Measurements from ENCODE around the gene GIT1. TPM values are rescaled to one million over a fixed set of nuclear protein-coding genes. Genes with fewer than 3 reads are reported as not detected.

Gene GIT1
- total RNA-seq, 2 experiments from 2014 or later = 44.3 to 60.2 TPM

DNA sequence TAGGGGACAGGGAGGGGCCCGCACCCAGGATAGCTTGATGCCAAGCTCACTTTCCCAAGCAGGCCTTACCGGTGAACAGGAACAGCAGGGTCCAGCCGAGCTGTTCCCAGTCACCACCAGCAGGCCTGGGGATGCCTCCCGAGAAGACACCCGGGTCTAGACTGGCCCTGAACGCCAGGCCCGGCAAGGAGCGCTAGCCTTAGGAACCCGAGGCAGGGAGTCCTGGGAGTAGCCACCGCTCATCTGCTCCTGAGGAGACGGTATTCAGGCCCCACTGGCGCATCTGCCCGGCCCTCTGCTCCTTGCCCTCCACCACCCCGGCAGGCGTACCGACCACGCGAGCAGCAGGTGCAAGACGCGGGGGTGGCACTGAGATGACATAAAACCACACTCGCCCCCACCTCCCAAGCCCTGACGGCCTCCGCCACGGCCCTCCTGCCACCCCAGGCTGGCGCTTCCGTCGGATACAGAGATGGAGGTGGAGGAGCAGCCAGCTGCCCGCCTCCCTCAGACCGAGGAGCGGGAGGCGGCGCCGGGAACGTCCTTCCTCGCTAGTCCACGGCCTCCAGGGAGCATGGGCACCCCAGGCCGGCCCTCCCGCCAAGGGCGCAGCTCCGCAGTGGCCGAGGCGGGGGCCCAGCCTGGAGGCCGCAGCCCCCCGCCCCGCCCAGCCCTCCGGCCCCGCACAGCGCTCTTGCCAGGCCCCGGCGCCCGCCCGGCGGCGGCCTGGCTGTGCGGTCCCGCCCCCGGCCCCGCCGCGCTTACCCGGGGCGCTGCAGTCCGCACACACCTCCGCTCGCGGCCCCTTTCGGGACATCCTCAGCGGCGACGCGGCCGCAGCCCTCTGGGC lies 661 bp downstream of the GIT1 start:
- Histone ChIP-seq H3K4me1 (ENCODE audit: insufficient read depth, low read length, poor library complexity, severe bottlenecking) (peaks cover 71% of the 10 kb centered on the region), H3K9me3 (ENCODE audit: low read length) (no peaks in the 10 kb centered on the region), H3K36me3 (ENCODE audit: insufficient read depth, low read length) (no peaks in the 10 kb centered on the region), H3K9me2 (ENCODE audit: insufficient read depth, low read length) (no peaks in the 10 kb centered on the region), H3K4me3 (ENCODE audit: low read depth, low read length, poor library complexity, severe bottlenecking) (peak overlapping the region; percentile 77), H4K20me1 (ENCODE audit: insufficient read depth, low read length) (peaks cover 5% of the 10 kb centered on the region; the same call in 1 of the 2 replicates), H3K4me2 (ENCODE audit: low read length) (peak overlapping the region; percentile 93), H2AFZ (ENCODE audit: low read length) (no peak overlapping the region), H3K79me2 (ENCODE audit: insufficient read depth, low read depth, low read length) (peaks cover 46% of the 10 kb centered on the region), H3K27ac (ENCODE audit: low read depth, low read length, poor library complexity, severe bottlenecking) (peak overlapping the region; percentile 13)
- no TSS peak for BruUV-seq (replicated peaks)
- peak; percentile 61 for DNase-seq (ENCODE audit: low spot score)
- intact Hi-C loops (cut with micrococcal nuclease; ENCODE audit: unreplicated experiment) = no loop called here
- ChIA-PET CTCF (ENCODE audit: unreplicated experiment) (interaction anchor here (0.9 to 1.3 kb wide), 2 partner anchors 10 to 28 kb away, joined by 3 read pairs; no protein-coding TSS in a partner anchor), POLR2A (interaction anchor here (0.5 to 1.5 kb wide), 3 partner anchors 10 to 1375 kb away, joined by 3 to 4 read pairs (median 3); no protein-coding TSS in a partner anchor)
- no peak for TF ChIP-seq EZH2phosphoT487 (IDR thresholded peaks at IDR 0.05; ENCODE audit: borderline replicate concordance, low read depth, low read length)
- no peak for TF ChIP-seq CTCF (conservative IDR thresholded peaks at IDR 0.05; ENCODE audit: low read length)

DNA sequence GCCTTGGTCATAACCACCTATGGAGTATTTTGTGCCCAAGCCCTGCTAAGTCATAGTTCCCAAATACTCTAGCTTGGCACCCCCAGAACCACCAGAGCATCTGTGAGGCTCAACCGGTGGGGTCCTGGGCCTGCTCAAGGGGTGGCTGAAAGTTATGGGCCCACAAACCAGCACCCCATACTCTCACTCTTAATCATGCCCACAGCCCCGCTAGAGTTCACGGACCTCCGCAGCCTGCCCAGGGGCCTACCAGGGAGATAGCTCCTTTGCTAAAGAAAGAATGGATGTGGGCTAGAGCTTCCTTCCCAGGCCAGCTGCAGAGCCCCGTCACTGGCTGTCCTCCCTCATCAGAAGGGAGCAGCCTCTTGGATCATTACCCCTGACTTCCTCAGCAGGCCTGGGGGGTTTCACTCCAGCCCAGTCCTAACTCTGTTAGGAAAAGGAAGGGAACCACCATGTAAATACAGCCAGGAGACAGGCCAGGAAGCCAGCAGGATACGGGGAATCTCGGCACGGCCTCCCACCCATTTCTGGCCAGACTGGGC lies 1.4 kb downstream of the GIT1 start:
- Histone ChIP-seq H3K4me1 (ENCODE audit: insufficient read depth, low read length, poor library complexity, severe bottlenecking) (peaks cover 72% of the 10 kb centered on the region), H3K79me2 (ENCODE audit: insufficient read depth, low read depth, low read length) (peaks cover 46% of the 10 kb centered on the region), H3K9me3 (ENCODE audit: low read length) (no peaks in the 10 kb centered on the region), H3K36me3 (ENCODE audit: insufficient read depth, low read length) (peaks cover 4% of the 10 kb centered on the region; the same call in 1 of the 2 replicates), H2AFZ (ENCODE audit: low read length) (no peak overlapping the region), H3K4me3 (ENCODE audit: low read depth, low read length, poor library complexity, severe bottlenecking) (peak overlapping the region; percentile 77), H3K27ac (ENCODE audit: low read depth, low read length, poor library complexity, severe bottlenecking) (peak overlapping the region; percentile 13), H4K20me1 (ENCODE audit: insufficient read depth, low read length) (peaks cover 5% of the 10 kb centered on the region; the same call in 1 of the 2 replicates), H3K9me2 (ENCODE audit: insufficient read depth, low read length) (no peaks in the 10 kb centered on the region), H3K4me2 (ENCODE audit: low read length) (peak overlapping the region; percentile 93)
- TF ChIP-seq CTCF (conservative IDR thresholded peaks at IDR 0.05; ENCODE audit: low read length) (no peak), EZH2phosphoT487 (IDR thresholded peaks at IDR 0.05; ENCODE audit: borderline replicate concordance, low read depth, low read length) (no peak)
- peak; percentile 18 for DNase-seq (ENCODE audit: low spot score)
- ChIA-PET CTCF (ENCODE audit: unreplicated experiment) (interaction anchor here (1.3 kb wide), 1 partner anchor 29 kb away, joined by 3 read pairs; no protein-coding TSS in a partner anchor), POLR2A (interaction anchor here (0.5 to 1.5 kb wide), 3 partner anchors 9 to 1375 kb away, joined by 3 to 4 read pairs (median 3); no protein-coding TSS in a partner anchor)
- BruUV-seq (replicated peaks) = no TSS peak
- intact Hi-C loops (cut with micrococcal nuclease; ENCODE audit: unreplicated experiment) = no loop called here
